GM12878 (cell line): ENCODE results near the gene ASTL.

Experiments
- CTCF ChIP-seq, 3 experiments: IDR thresholded peaks in 2 of 3; conservative IDR thresholded peaks in 1 of 3; 2 replicates each; pipeline ENCODE4 v1.5.1; 2011; ENCODE audit warnings: low read depth in 3 of 3, low read length in 3 of 3, mild to moderate bottlenecking in 3 of 3, control low read depth in 2 of 3, moderate library complexity in 2 of 3, inconsistent platforms in 1 of 3, mixed read lengths in 1 of 3; ENCODE audit not compliant: control insufficient read depth in 2 of 3, insufficient read depth in 1 of 3; ENCODE audit errors: extremely low read depth in 1 of 3
- USF1 ChIP-seq: IDR thresholded peaks from 2 replicates; pipeline ENCODE4 v1.6.1; 2011; ENCODE audit warnings: borderline replicate concordance, low read depth, mild to moderate bottlenecking, moderate library complexity, mixed read lengths, low read length; ENCODE audit not compliant: insufficient read depth; ENCODE audit errors: extremely low read length

DNA sequence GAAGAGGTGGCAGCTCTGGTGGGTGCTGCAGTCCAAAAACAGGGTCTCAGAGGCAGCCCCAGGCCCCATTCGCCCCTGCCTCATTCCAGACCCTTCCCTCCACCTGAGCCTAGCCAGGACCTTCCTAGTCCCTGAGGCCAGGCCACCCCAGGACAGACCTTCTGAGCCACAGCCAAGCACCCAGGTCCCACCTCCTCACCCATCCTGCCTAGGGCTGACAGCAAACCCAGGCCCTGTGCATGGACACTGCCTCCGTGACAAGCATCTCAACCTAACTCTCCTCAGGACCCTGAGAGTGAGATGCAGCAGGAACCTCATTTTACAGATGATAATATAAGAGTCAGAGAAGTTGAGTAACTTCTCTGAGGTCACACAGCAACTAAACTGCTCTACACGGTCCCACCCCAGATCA, 37.4 kb downstream of the ASTL start:
- TF ChIP-seq CTCF (IDR thresholded peaks at IDR 0.05 in 2 of 3, conservative IDR thresholded peaks at IDR 0.05 in 1 of 3; ENCODE audit: control insufficient read depth in 2 of 3, extremely low read depth in 1 of 3, insufficient read depth in 1 of 3, low read depth in 3 of 3, low read length in 3 of 3) (no peak), USF1 (no peak)
